B cell (primary cell): ENCODE data around the gene TMEM132D. TPM values are rescaled to one million over a fixed set of nuclear protein-coding genes. Genes with fewer than 3 reads are reported as not detected.

ENCODE experiments used
- ATAC-seq: fragments of 200-7000 bp; cut with Tn5 transposase; one replicate; pipeline ENCODE4 v1.10.0; 2021; ENCODE audit warnings: low read depth, mild to moderate bottlenecking, moderate number of reproducible peaks, moderate library complexity
- CTCF ChIA-PET: fragments of 350-600 bp; sonication (Branson Sonifier 250); formaldehyde crosslinking; loops from one replicate; lab custom pipeline; 2021; ENCODE audit warnings: antibody characterized with exemption, inconsistent platforms; lab: Charles Lee
- POLR2A ChIA-PET: fragments of 350-600 bp; sonication (Branson Sonifier 250); formaldehyde crosslinking; loops from one replicate; lab custom pipeline; 2021; ENCODE audit warnings: antibody characterized with exemption; lab: Charles Lee
- DNase-seq: peaks from one replicate; pipeline ENCODE4 v3.0.0; 2013
- H2AFZ ChIP-seq: 2 replicates; pipeline ENCODE4 v1.6.1; 2012; ENCODE audit warnings: mild to moderate bottlenecking, low read depth, low read length; ENCODE audit not compliant: insufficient read depth, poor library complexity, severe bottlenecking
- H3K27ac ChIP-seq, 2 donors: 1 replicate in 1 of 2; 2 replicates in 1 of 2; pipeline ENCODE4 v1.5.1; 2012 to 2013; ENCODE audit warnings: low read length in 2 of 2, mild to moderate bottlenecking in 2 of 2, moderate library complexity in 1 of 2
- H3K27me3 ChIP-seq, 4 experiments: fragments of 200-600 bp in 1 of 4; sonication (generic) in 1 of 4; replicated peaks in 1 of 4; 1 replicate in 2 of 4; 2 replicates in 2 of 4; pipeline versions ENCODE4 v1.6.1 to v1.7.0; 2013 to 2016; ENCODE audit warnings: low read length in 3 of 4, mild to moderate bottlenecking in 2 of 4, mixed read lengths in 1 of 4, moderate library complexity in 1 of 4; ENCODE audit not compliant: insufficient read depth in 4 of 4, control insufficient read depth in 3 of 4; ENCODE audit errors: control extremely low read depth in 1 of 4
- H3K36me3 ChIP-seq, 2 experiments: replicated peaks in 1 of 2; 1 replicate in 1 of 2; 2 replicates in 1 of 2; pipeline versions ENCODE4 v1.6.1 to v1.7.1; 2013; ENCODE audit warnings: low read length in 1 of 2; ENCODE audit not compliant: insufficient read depth in 2 of 2, control insufficient read depth in 1 of 2; ENCODE audit errors: control extremely low read depth in 1 of 2, extremely low read depth in 1 of 2
- H3K4me1 ChIP-seq, 2 donors: fragments of 200-600 bp in 1 of 2; sonication (generic) in 1 of 2; 1 replicate in 1 of 2; 2 replicates in 1 of 2; pipeline versions ENCODE4 v1.5.1 to v1.6.1; 2013 to 2017; ENCODE audit warnings: low read length in 2 of 2; ENCODE audit not compliant: control insufficient read depth in 2 of 2, insufficient read depth in 2 of 2
- H3K4me2 ChIP-seq: replicated peaks from 2 replicates; pipeline ENCODE3; 2012; ENCODE audit warnings: mild to moderate bottlenecking, low read depth, low read length; ENCODE audit not compliant: poor library complexity, severe bottlenecking
- H3K4me3 ChIP-seq, 5 experiments: fragments of 200-600 bp in 1 of 5; sonication (generic) in 1 of 5; 1 replicate in 3 of 5; 2 replicates in 2 of 5; pipeline versions ENCODE4 v1.5.1 to v1.7.0; 2011 to 2016; ENCODE audit warnings: low read length in 4 of 5, mild to moderate bottlenecking in 4 of 5, low read depth in 2 of 5, control low read depth in 1 of 5, moderate library complexity in 1 of 5; ENCODE audit not compliant: insufficient read depth in 1 of 5; ENCODE audit errors: control extremely low read depth in 1 of 5, extremely low read depth in 1 of 5
- H3K79me2 ChIP-seq: fragments of 200-600 bp; sonication (generic); one replicate; pipeline ENCODE4 v1.6.0; 2016; ENCODE audit warnings: low read length; ENCODE audit not compliant: control insufficient read depth, insufficient read depth
- H3K9ac ChIP-seq: fragments of 200-600 bp; sonication (generic); 2 replicates; pipeline ENCODE4 v1.6.1; 2017; ENCODE audit warnings: mild to moderate bottlenecking, low read length, moderate library complexity
- H3K9me3 ChIP-seq, 3 donors: one replicate each; pipeline versions ENCODE4 v1.6.1 to v1.7.1; 2013; ENCODE audit warnings: low read length in 2 of 3; ENCODE audit not compliant: control insufficient read depth in 2 of 3, insufficient read depth in 1 of 3; ENCODE audit errors: control extremely low read depth in 1 of 3
- H4K20me1 ChIP-seq: 2 replicates; pipeline ENCODE4 v1.6.0; 2012; ENCODE audit warnings: mild to moderate bottlenecking, low read length; ENCODE audit not compliant: insufficient read depth, control insufficient read depth, poor library complexity, severe bottlenecking
- H3K27ac Mint-ChIP-seq: one replicate; pipeline ENCODE4 v1.8.0; 2021; ENCODE audit warnings: mixed read lengths
- H3K27me3 Mint-ChIP-seq: one replicate; pipeline ENCODE4 v1.8.0; 2021; ENCODE audit warnings: mixed read lengths
- H3K4me1 Mint-ChIP-seq: one replicate; pipeline ENCODE4 v1.8.0; 2021; ENCODE audit warnings: mixed read lengths
- H3K4me3 Mint-ChIP-seq: one replicate; pipeline ENCODE4 v1.8.0; 2021; ENCODE audit warnings: mixed read lengths
- H3K9me3 Mint-ChIP-seq: one replicate; pipeline ENCODE4 v1.8.0; 2022; ENCODE audit warnings: mixed read lengths; ENCODE audit not compliant: insufficient read depth
- CTCF ChIP-seq: fragments of 200-600 bp; IDR thresholded peaks from one replicate; pipeline ENCODE4 v1.8.0; 2022; ENCODE audit warnings: antibody characterized with exemption, mild to moderate bottlenecking
- EZH2 ChIP-seq: IDR thresholded peaks from 2 replicates; pipeline ENCODE4 v1.6.1; 2012; ENCODE audit warnings: borderline replicate concordance, low read depth, mild to moderate bottlenecking, moderate library complexity, low read length; ENCODE audit not compliant: insufficient read depth, poor library complexity, severe bottlenecking
- WGBS: methylation state at CpG from one replicate; pipeline ENCODE4 v1.1.5; 2013; ENCODE audit warnings: missing lambda C conversion rate; ENCODE audit not compliant: insufficient coverage; 5-methylcytosine and 5-hydroxymethylcytosine counted together
- intact Hi-C: fragments of 100-400 bp; cut with micrococcal nuclease; formaldehyde crosslinking; loops from one replicate; pipeline ENCODE4 v1.10.0; 2022
- polyA plus RNA-seq: library from polyadenylated mRNA; depleted of rRNA; stranded (reverse); fragments of >200 nt; gene quantifications from 2 replicates; pipeline ENCODE4 v1.2.3, GENCODE V29; 2012
- total RNA-seq, 2 donors: library from RNA; stranded (reverse); fragments of 120-200 nt in 1 of 2; gene quantifications; 1 replicate in 1 of 2; 2 replicates in 1 of 2; pipeline versions ENCODE4 v1.2.3 to v1.2.4, GENCODE V29; 2013 to 2022

The TMEM132D gene
- total and polyA plus RNA-seq, 2 donors (not counting 1 experiment from before 2014, with no cell fraction given) = not detected

DNA sequence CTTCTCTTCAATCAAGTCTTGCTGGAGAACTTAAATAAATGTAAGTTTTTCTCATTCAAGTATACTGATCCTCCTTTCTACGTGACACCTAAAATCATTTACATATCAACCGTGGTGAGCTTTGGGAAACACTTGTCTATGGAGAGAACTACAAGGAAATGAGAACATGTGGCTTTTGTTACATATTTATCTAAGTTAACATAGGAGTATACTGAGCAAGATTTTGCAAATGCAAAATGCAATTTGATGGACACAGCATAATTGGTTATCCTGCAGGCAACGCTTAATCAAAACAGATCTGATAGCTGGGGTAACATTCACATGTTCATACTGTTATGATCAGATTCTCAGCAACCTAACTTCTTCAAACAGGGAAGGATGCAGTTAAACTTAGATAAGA lies 376.3 kb downstream of the TMEM132D start:
- H3K4me3 Mint-ChIP-seq = no peak overlapping the region
- no peak overlapping the region for H3K4me2 ChIP-seq
- H2AFZ ChIP-seq = no peak overlapping the region
- H3K4me3 ChIP-seq = no peak overlapping the region
- ATAC-seq (no peak), DNase-seq (no peak)
- no peaks in the 10 kb centered on the region for H3K9me3 Mint-ChIP-seq
- TF ChIP-seq CTCF (no peak), EZH2 (no peak)
- no peaks in the 10 kb centered on the region for H3K4me1 ChIP-seq
- no peaks in the 10 kb centered on the region for H3K4me1 Mint-ChIP-seq
- CTCF ChIA-PET = no interaction called here
- no peaks in the 10 kb centered on the region for H4K20me1 ChIP-seq
- H3K36me3 ChIP-seq = no peaks in the 10 kb centered on the region
- no peak overlapping the region for H3K9ac ChIP-seq
- intact Hi-C loops = no loop called here
- no peak overlapping the region for H3K27ac ChIP-seq
- no peaks in the 10 kb centered on the region for H3K27me3 Mint-ChIP-seq
- POLR2A ChIA-PET = no interaction called here
- no peaks in the 10 kb centered on the region for H3K79me2 ChIP-seq
- peaks cover 0 to 5% (median 0%) of the 10 kb centered on the region in 3 donors for H3K9me3 ChIP-seq
- no CpG with 5 or more reads among the region's 3 CpGs for WGBS
- no peak overlapping the region for H3K27ac Mint-ChIP-seq
- no peaks in the 10 kb centered on the region for H3K27me3 ChIP-seq

DNA sequence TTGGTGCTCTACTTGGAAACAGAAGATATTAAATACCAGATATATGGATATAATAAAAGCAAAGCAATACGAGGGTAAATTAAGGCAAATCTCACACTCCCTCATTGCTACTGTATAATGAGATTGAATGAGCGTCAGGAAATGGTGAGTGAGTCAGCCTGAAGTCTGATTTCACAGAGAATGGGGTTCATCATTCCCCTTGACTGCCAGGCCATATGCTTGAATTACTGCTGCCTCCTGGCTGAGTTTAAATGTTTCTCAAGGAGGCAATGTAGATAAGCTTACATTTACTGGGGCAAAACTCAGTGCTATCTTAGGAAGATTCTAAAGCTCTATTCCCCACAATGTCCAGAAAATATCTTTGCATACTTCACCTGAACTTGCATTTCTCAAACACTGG lies 380.2 kb downstream of the TMEM132D start:
- H3K79me2 ChIP-seq = no peaks in the 10 kb centered on the region
- H4K20me1 ChIP-seq = no peaks in the 10 kb centered on the region
- WGBS = no CpG with 5 or more reads among the region's 2 CpGs
- DNase-seq = no peak
- Mint-ChIP-seq H3K4me1 (no peaks in the 10 kb centered on the region), H3K27ac (no peak overlapping the region), H3K27me3 (no peaks in the 10 kb centered on the region), H3K4me3 (no peak overlapping the region), H3K9me3 (no peaks in the 10 kb centered on the region)
- TF ChIP-seq CTCF (no peak), EZH2 (no peak)
- ChIA-PET POLR2A (no interaction called here), CTCF (interaction anchor here (0.5 kb wide), 1 partner anchor 120 kb away, joined by 3 read pairs; no protein-coding TSS in a partner anchor)
- no peak for ATAC-seq
- no peaks in the 10 kb centered on the region for H3K36me3 ChIP-seq
- no peaks in the 10 kb centered on the region for H3K27me3 ChIP-seq
- no peak overlapping the region for H3K4me3 ChIP-seq
- no peak overlapping the region for H3K9ac ChIP-seq
- no peaks in the 10 kb centered on the region for H3K4me1 ChIP-seq
- intact Hi-C loops = no loop called here
- H2AFZ ChIP-seq = no peak overlapping the region
- no peak overlapping the region for H3K27ac ChIP-seq
- no peak overlapping the region for H3K4me2 ChIP-seq
- H3K9me3 ChIP-seq = no peaks in the 10 kb centered on the region
